Large intestine (tissue), 3 donors: Measurements from ENCODE around the gene DHDH. TPM values are rescaled to one million over a fixed set of nuclear protein-coding genes. Genes with fewer than 3 reads are reported as not detected.

Source experiments
- DNase-seq, 2 donors: peaks; one replicate each; pipeline versions ENCODE4 v3.0.0 to v3.0.0-alpha.2; 2013
- H3K27ac ChIP-seq: one replicate; pipeline ENCODE4 v1.5.1; 2013; ENCODE audit warnings: low read length
- H3K27me3 ChIP-seq: 2 replicates; pipeline ENCODE4 v1.6.1; 2013; ENCODE audit warnings: low read length; ENCODE audit not compliant: control insufficient read depth, insufficient read depth
- H3K36me3 ChIP-seq: 2 replicates; pipeline ENCODE4 v1.6.1; 2013; ENCODE audit warnings: low read length; ENCODE audit not compliant: control insufficient read depth, insufficient read depth
- H3K4me1 ChIP-seq: one replicate; pipeline ENCODE4 v1.6.1; 2013; ENCODE audit warnings: low read length; ENCODE audit not compliant: control insufficient read depth, insufficient read depth
- H3K4me3 ChIP-seq: one replicate; pipeline ENCODE4 v1.5.1; 2013; ENCODE audit warnings: low read length
- H3K9me3 ChIP-seq: one replicate; pipeline ENCODE4 v1.6.1; 2013; ENCODE audit warnings: mild to moderate bottlenecking, low read depth, low read length, moderate library complexity; ENCODE audit not compliant: control insufficient read depth
- WGBS: methylation state at CpG from one replicate; pipeline ENCODE4 v1.1.5; 2013; ENCODE audit warnings: low lambda C conversion rate; ENCODE audit not compliant: insufficient coverage; 5-methylcytosine and 5-hydroxymethylcytosine counted together
- polyA plus RNA-seq: library from polyadenylated mRNA; unstranded; fragments of 120-200 nt; gene quantifications from one replicate; pipeline ENCODE4 v1.2.1, GENCODE V29; 2013

DHDH gene
- polyA plus RNA-seq, 1 donor, result 5.2 TPM

GRCh38 chr19:48991011-48991609 lies 57.6 kb downstream of the DHDH start:
- DNase-seq, result no peak
- peaks cover 24% of the 10 kb centered on the region for H3K4me1 ChIP-seq
- no peak overlapping the region for H3K27ac ChIP-seq
- peaks cover 36% of the 10 kb centered on the region for H3K36me3 ChIP-seq
- H3K4me3 ChIP-seq, result peak overlapping the region; percentile 84
- no peaks in the 10 kb centered on the region for H3K27me3 ChIP-seq
- WGBS, result no CpG with 5 or more reads among the region's 22 CpGs
- H3K9me3 ChIP-seq, result no peaks in the 10 kb centered on the region

DNA sequence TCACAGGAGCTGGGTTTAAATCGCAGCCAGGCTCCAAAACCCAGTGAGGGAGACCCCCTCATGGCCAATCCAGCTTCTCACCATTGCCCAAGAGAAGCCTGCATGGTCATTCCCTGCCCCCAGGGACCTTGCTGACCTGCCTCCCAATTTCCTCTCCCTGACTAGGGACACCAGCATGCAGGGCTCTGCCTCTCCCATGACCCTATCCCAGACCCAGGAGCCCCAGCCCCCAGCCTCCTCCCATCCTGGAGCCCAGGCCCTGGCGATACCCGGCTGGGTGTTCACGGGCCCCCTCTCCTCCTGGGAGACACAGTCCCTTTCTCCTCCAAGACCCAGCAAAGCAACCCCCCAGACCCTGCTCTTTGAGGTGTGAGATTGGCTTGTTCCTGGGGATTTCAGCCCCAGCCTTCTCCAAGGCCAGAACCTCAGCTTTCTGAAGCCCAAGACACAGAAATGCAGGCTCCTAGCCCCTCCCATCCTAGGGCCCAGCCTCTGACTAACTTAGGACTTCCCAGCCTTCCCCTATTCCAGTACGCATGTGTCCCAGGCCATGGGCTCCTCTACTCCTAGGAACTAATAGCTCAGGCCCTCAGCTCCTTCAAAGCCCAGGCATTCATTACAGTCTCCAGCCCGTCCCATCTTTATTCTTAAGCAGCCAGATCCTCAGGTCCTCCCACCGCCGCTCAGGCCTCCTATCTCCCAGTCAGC lies 58.5 kb downstream of the DHDH start:
- no peaks in the 10 kb centered on the region for H3K9me3 ChIP-seq
- no CpG with 5 or more reads among the region's 8 CpGs for WGBS

DNA sequence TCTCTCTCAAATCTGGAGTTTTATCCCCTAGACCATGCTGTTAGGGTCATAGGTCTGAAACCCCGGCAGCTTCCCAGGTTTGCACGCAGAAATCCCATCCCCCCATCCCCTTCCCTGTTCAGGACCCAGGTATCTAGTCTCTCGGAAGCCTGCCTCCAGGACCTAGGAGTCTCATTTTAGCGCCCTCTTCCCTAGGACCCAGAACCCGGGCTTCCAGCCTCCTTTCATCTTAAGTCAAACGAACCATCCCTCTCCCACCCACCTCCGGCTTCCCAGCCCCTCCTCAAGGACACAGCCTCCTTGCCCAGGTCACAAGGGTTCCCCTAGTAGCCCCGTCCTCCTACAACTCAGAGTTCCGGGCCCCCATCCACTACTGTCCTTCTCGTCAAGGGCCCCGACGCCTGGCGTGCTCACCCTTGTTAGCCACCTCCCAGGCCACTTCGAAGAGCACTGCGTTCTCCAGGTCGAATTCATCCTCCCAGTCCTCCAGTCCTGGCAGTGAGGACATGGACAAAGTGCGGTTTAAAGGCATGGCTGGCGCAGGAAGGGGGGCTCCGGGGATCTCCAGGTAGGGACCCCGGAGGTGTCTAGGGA lies 59.2 kb downstream of the DHDH start:
- peaks cover 24% of the 10 kb centered on the region for H3K36me3 ChIP-seq
- no peaks in the 10 kb centered on the region for H3K27me3 ChIP-seq
- DNase-seq, result no peak
- no peaks in the 10 kb centered on the region for H3K9me3 ChIP-seq
- peak overlapping the region; percentile 84 for H3K4me3 ChIP-seq
- H3K27ac ChIP-seq, result peak overlapping the region; percentile 77
- H3K4me1 ChIP-seq, result peaks cover 24% of the 10 kb centered on the region
- no CpG with 5 or more reads among the region's 20 CpGs for WGBS

More for the DNA sequence above, 58.5 kb downstream of the DHDH start:
- peaks cover 24% of the 10 kb centered on the region for H3K4me1 ChIP-seq
- H3K27ac ChIP-seq, result peak overlapping the region; percentile 77
- H3K36me3 ChIP-seq, result peaks cover 27% of the 10 kb centered on the region
- DNase-seq, result peak; percentile 51 to 75
- H3K27me3 ChIP-seq, result no peaks in the 10 kb centered on the region
- H3K4me3 ChIP-seq, result peak overlapping the region; percentile 84

DNA sequence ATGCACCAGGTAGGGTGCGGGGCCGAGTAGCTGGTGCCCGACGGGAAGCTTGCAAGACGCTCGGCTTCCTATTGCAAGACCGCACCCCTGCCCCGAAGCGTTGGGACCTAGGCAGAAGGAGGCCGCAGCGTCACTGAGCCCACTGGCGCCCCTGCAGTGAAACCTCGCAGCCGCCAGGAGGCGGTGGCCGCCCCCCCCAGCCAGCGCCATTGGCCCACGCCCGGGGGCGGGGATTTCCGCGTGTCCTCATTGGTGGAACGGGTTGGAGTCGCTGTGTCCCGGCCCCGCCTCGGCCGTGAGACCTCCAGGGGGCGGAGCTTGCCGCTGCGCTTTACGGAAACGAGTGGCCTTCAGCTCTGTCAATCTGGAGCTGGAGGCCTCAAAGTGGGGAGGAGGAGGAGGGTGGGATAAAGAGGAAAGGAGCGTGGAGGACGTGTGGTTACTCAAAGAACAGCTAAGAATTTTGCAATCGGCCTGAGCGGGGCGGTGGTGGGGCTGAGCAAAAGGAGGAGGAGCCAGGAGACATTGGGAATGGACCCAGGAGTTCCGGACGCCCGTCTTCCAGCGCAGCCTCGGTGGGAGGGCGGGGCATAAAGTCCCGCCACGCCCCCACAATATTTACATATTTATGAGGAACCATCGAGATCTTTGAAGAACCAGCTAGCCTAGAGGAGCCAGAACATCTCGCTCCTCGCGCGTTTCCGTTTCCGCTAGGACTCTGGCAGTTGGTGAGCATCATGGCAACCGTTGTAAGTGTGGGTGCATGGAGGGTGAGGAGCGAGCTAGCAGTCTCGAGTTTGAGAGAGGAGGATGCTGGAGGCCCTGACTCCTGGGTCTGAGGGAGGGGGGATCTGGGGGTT lies 59.9 kb downstream of the DHDH start, which contains the start of the genes GYS1 and RUVBL2:
TSS of gene GYS1 (minus strand) at position 135 of the 860 bp plus-strand sequence. CDS start 197 bp downstream, outside the sequence.
TSS of gene RUVBL2 (plus strand) at position 713 of the 860 bp plus-strand sequence. CDS start at position 738, 25 bp downstream.
- no peaks in the 10 kb centered on the region for H3K27me3 ChIP-seq
- H3K27ac ChIP-seq, result peak within 1 kb of the TSS; percentile 96
- no CpG with 5 or more reads among the region's 56 CpGs for WGBS
- H3K36me3 ChIP-seq, result peaks cover 19% of the 10 kb centered on the region
- DNase-seq, result peak; percentile 100
- no peaks in the 10 kb centered on the region for H3K9me3 ChIP-seq
- H3K4me1 ChIP-seq, result peaks cover 24% of the 10 kb centered on the region
- H3K4me3 ChIP-seq, result peak within 1 kb of the TSS; percentile 84

DNA sequence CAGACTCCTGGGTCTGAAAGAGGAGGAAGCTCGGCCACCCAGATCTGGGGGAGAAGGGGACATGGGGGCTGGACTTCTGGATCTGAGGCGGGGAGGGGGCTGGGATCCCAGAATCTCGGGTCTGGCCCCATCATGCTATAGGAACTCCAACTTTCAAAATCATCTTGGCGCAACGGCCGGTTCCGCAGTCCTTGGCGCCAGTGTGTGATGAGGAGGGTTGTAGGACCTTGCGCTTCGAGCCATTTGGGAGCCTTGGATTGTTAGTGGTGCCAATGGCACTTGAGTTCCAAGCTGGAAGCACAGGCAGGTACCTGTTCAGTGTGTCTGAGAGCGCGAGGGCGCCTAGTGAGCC lies 60.5 kb downstream of the DHDH start:
- Histone ChIP-seq H3K4me1 (peaks cover 24% of the 10 kb centered on the region), H3K4me3 (peak overlapping the region; percentile 84), H3K36me3 (peaks cover 15% of the 10 kb centered on the region), H3K9me3 (no peaks in the 10 kb centered on the region), H3K27ac (peak overlapping the region; percentile 96), H3K27me3 (no peaks in the 10 kb centered on the region)
- WGBS, result no CpG with 5 or more reads among the region's 13 CpGs
- DNase-seq, result no peak

Other genes starting within 250 kb of the DHDH start
- 105 TPM for gene FUT2, start 237.7 kb upstream of the DHDH start, polyA plus RNA-seq
- gene MAMSTR, start 214.0 kb upstream of the DHDH start, polyA plus RNA-seq, result 4.1 TPM
- 6.9 TPM for gene RASIP1, start 193.1 kb upstream of the DHDH start, polyA plus RNA-seq
- gene IZUMO1, start 186.8 kb upstream of the DHDH start, polyA plus RNA-seq, result 0.40 TPM
- 1.3 TPM for gene FUT1, start 181.1 kb upstream of the DHDH start, polyA plus RNA-seq
- not detected for gene FGF21, start 178.2 kb upstream of the DHDH start, polyA plus RNA-seq
- gene BCAT2, start 122.7 kb upstream of the DHDH start, polyA plus RNA-seq, result 76.4 TPM
- gene HSD17B14, start 97.2 kb upstream of the DHDH start, polyA plus RNA-seq, result 78.1 TPM
- gene PLEKHA4, start 65.1 kb upstream of the DHDH start, polyA plus RNA-seq, result 14.5 TPM
- gene PPP1R15A, start 61.3 kb upstream of the DHDH start, polyA plus RNA-seq, result 80.5 TPM
- 0.28 TPM for gene TULP2, start 35.0 kb upstream of the DHDH start, polyA plus RNA-seq
- gene NUCB1, start 33.4 kb upstream of the DHDH start, polyA plus RNA-seq, result 237 TPM
- gene BAX, start 21.2 kb downstream of the DHDH start, polyA plus RNA-seq, result 129 TPM
- gene FTL, start 31.6 kb downstream of the DHDH start, polyA plus RNA-seq, result 6,937 TPM
- 39.1 TPM for gene GYS1, start 59.6 kb downstream of the DHDH start, polyA plus RNA-seq
- 65.0 TPM for gene RUVBL2, start 60.2 kb downstream of the DHDH start, polyA plus RNA-seq
- not detected for gene LHB, start 83.4 kb downstream of the DHDH start, polyA plus RNA-seq
- not detected for gene CGB3, start 90.6 kb downstream of the DHDH start, polyA plus RNA-seq
- not detected for gene CGB2, start 98.2 kb downstream of the DHDH start, polyA plus RNA-seq
- gene CGB1, start 103.2 kb downstream of the DHDH start, polyA plus RNA-seq, result not detected
- not detected for gene CGB5, start 110.1 kb downstream of the DHDH start, polyA plus RNA-seq
- gene CGB8, start 115.4 kb downstream of the DHDH start, polyA plus RNA-seq, result not detected
- 0.06 TPM for gene CGB7, start 124.0 kb downstream of the DHDH start, polyA plus RNA-seq
- gene NTF4, start 131.1 kb downstream of the DHDH start, polyA plus RNA-seq, result 0.16 TPM
- 0.01 TPM for gene KCNA7, start 139.0 kb downstream of the DHDH start, polyA plus RNA-seq
- 295 TPM for gene SNRNP70, start 151.8 kb downstream of the DHDH start, polyA plus RNA-seq
- 7.8 TPM for gene LIN7B, start 180.7 kb downstream of the DHDH start, polyA plus RNA-seq
- gene C19orf73, start 185.4 kb downstream of the DHDH start, polyA plus RNA-seq, result 1.4 TPM
- 5.9 TPM for gene PPFIA3, start 185.8 kb downstream of the DHDH start, polyA plus RNA-seq
- 1.8 TPM for gene HRC, start 221.7 kb downstream of the DHDH start, polyA plus RNA-seq
- 17.5 TPM for gene TRPM4, start 224.1 kb downstream of the DHDH start, polyA plus RNA-seq